HL-60 (cell line): Measurements from ENCODE around the gene TNIP1.

Experiments used
- CTCF ChIP-seq: IDR thresholded peaks from one replicate; pipeline ENCODE4 v1.5.1; 2011; ENCODE audit warnings: low read length, control low read depth, inconsistent platforms; ENCODE audit not compliant: insufficient read depth
- GABPA ChIP-seq: IDR thresholded peaks from 2 replicates; pipeline ENCODE4 v1.6.1; 2012; ENCODE audit warnings: low read depth
- POLR2AphosphoS5 ChIP-seq: IDR thresholded peaks from 2 replicates; pipeline ENCODE4 v1.6.1; 2012; ENCODE audit warnings: low read depth
- REST ChIP-seq: IDR thresholded peaks from 2 replicates; pipeline ENCODE4 v1.6.1; 2012; ENCODE audit warnings: low read depth; ENCODE audit not compliant: insufficient replicate concordance
- SPI1 ChIP-seq: IDR thresholded peaks from 2 replicates; pipeline ENCODE4 v1.6.1; 2012; ENCODE audit warnings: low read depth, mild to moderate bottlenecking, borderline replicate concordance

- TF ChIP-seq POLR2AphosphoS5 (no peak), CTCF (peak; percentile 95), REST (no peak), GABPA (no peak), SPI1 (peak; percentile 70; the same call in 1 of the 2 replicates)
These were observed 29.5 kb downstream of the TNIP1 start for GRCh38 chr5:151051066-151051930.
